HL-60 (cell line): Measurements from ENCODE around the gene CST8.
"Not testable (repeated sequence)": the region's sequence is repeated elsewhere in the genome, so short reads cannot be mapped to it uniquely, and the experiment has no call there.

Experiments used
- CTCF ChIP-seq: IDR thresholded peaks from one replicate; pipeline ENCODE4 v1.5.1; 2011; ENCODE audit warnings: low read length, control low read depth, inconsistent platforms; ENCODE audit not compliant: insufficient read depth
- GABPA ChIP-seq: IDR thresholded peaks from 2 replicates; pipeline ENCODE4 v1.6.1; 2012; ENCODE audit warnings: low read depth
- REST ChIP-seq: IDR thresholded peaks from 2 replicates; pipeline ENCODE4 v1.6.1; 2012; ENCODE audit warnings: low read depth; ENCODE audit not compliant: insufficient replicate concordance

- TF ChIP-seq CTCF, REST, GABPA: not testable (repeated sequence)
These were observed 17.6 kb upstream of the CST8 start for GRCh38 chr20:23473293-23473692.
